Spleen (tissue), 13 donors: ENCODE measurements around the gene MRPL3. TPM values are rescaled to one million over a fixed set of nuclear protein-coding genes. Genes with fewer than 3 reads are reported as not detected.
A peak's percentile ranks its signal among the peaks of the same experiment; 100 is the strongest.

ENCODE experiments used
- DNase-seq: peaks from one replicate; pipeline ENCODE4 v3.0.0-alpha.2; 2020
- H3K27ac ChIP-seq, 8 donors: fragments of 200-600 bp; sonication (generic) in 7 of 8; 1 replicate in 4 of 8; 2 replicates in 4 of 8; pipeline versions ENCODE4 v1.5.0 to v1.8.0; 2016 to 2021; ENCODE audit warnings: inconsistent platforms in 4 of 8, mild to moderate bottlenecking in 4 of 8, moderate library complexity in 1 of 8
- H3K27me3 ChIP-seq, 7 donors: fragments of 200-600 bp; sonication (generic) in 6 of 7; replicated peaks in 1 of 7; 1 replicate in 4 of 7; 2 replicates in 3 of 7; pipeline versions ENCODE4 v1.5.0 to v1.8.0; 2016 to 2021; ENCODE audit warnings: inconsistent platforms in 3 of 7, mild to moderate bottlenecking in 1 of 7
- H3K36me3 ChIP-seq, 6 donors: fragments of 200-600 bp; sonication (generic) in 5 of 6; 1 replicate in 4 of 6; 2 replicates in 2 of 6; pipeline versions ENCODE4 v1.5.0 to v1.8.0; 2016 to 2021; ENCODE audit warnings: inconsistent platforms in 2 of 6
- H3K4me1 ChIP-seq, 6 donors: fragments of 200-600 bp; sonication (generic) in 5 of 6; 1 replicate in 3 of 6; 2 replicates in 3 of 6; pipeline versions ENCODE4 v1.5.0 to v1.8.0; 2016 to 2021; ENCODE audit warnings: inconsistent platforms in 3 of 6
- H3K4me3 ChIP-seq, 8 donors: fragments of 200-600 bp; sonication (generic) in 7 of 8; 1 replicate in 4 of 8; 2 replicates in 4 of 8; pipeline versions ENCODE4 v1.5.0 to v1.8.0; 2016 to 2021; ENCODE audit warnings: inconsistent platforms in 4 of 8, mild to moderate bottlenecking in 4 of 8, moderate library complexity in 2 of 8
- H3K9me3 ChIP-seq, 8 donors: fragments of 200-600 bp; sonication (generic) in 7 of 8; 1 replicate in 4 of 8; 2 replicates in 4 of 8; pipeline versions ENCODE4 v1.5.0 to v1.8.0; 2016 to 2021; ENCODE audit warnings: inconsistent platforms in 4 of 8
- POLR2A ChIP-seq, 3 donors: fragments of 450-650 bp; IDR thresholded peaks; one replicate each; pipeline ENCODE4 v1.5.1; 2017; ENCODE audit warnings: antibody characterized with exemption in 3 of 3, mild to moderate bottlenecking in 1 of 3
- POLR2AphosphoS5 ChIP-seq, 3 donors: sonication (generic); formaldehyde crosslinking; IDR thresholded peaks; one replicate each; pipeline ENCODE4 v1.5.1; 2017; ENCODE audit warnings: antibody characterized with exemption in 3 of 3
- WGBS, 5 donors: extraction: QIAGEN DNeasy Blood & Tissue Kit in 3 of 5; methylation state at CpG; one replicate each; pipeline versions ENCODE4 v1.1.5 to v1.1.7; 2013 to 2018; 5-methylcytosine and 5-hydroxymethylcytosine counted together
- intact Hi-C: fragments of 100-400 bp; cut with DNase I; formaldehyde crosslinking; loops from one replicate; pipeline ENCODE4 v1.15.0; 2023; ENCODE audit warnings: low total_unique reads
- long read RNA-seq, 2 donors: transcript quantifications; one replicate each; lab custom pipeline, GENCODE V29; 2026
- polyA plus RNA-seq, 3 donors: library from polyadenylated mRNA; stranded (reverse); fragments of 200-250 nt; gene quantifications; one replicate each; pipeline ENCODE4 v1.2.1, GENCODE V29; 2013
- total RNA-seq, 7 donors: library from RNA; depleted of rRNA in 3 of 7; stranded (reverse); fragments of >200 nt in 3 of 7; fragmentation: NEBNext Ultra II Directional in 4 of 7; extraction: Animal tissue kit (Norgen Biotek cat#: 25700) in 4 of 7; gene quantifications; one replicate each; pipeline versions ENCODE4 v1.1.0 to v1.2.1, GENCODE V29; 2016 to 2021
- TF ChIP-seq, protein P1 (sequence below), 11 experiments: fragments of 200-600 bp in 7 of 11; fragments of 450-650 bp in 4 of 11; sonication (generic) in 4 of 11; IDR thresholded peaks in 8 of 11; conservative IDR thresholded peaks in 3 of 11; 1 replicate in 7 of 11; 2 replicates in 4 of 11; pipeline versions ENCODE4 v1.4.0 to v1.8.0; 2016 to 2021; ENCODE audit warnings: antibody characterized with exemption in 11 of 11, inconsistent platforms in 4 of 11, mild to moderate bottlenecking in 1 of 11
- donor health status: healthy with polysubstance abuse.
- donor health status: DM: no; HTN: no; CAD: no; lungs with moderate emphysema.
- donor health status: DM: no; HTN: no; CAD: no.
- donor health status: Bipolar disorder and iron deficiency.
- donor health status: healthy.
- donor health status: DM: no; HTN: no; CAD: no.
- donor health status: DM: yes; HTN: yes; CAD: no.

MRPL3 gene
- total RNA-seq (10 to 100 TPM; 39.9 to 60.2 (median 52.7) TPM), polyA plus RNA-seq (10 to 100 TPM; 46.7 to 66.9 (median 52.6) TPM)
- long read RNA-seq, donor 1, transcript MRPL3-201 (10 exons, 1,706 nt), result major isoform, 25 of 34 reads
- long read RNA-seq, donor 1, partial matches to known transcripts, result 6 of 34 reads
- long read RNA-seq, donor 1, other reads (novel, unspliced or antisense), result 0 of 34 reads
- long read RNA-seq, donor 2, transcript MRPL3-201 (10 exons, 1,706 nt), result major isoform, 27 of 36 reads
- long read RNA-seq, donor 2, partial matches to known transcripts, result 5 of 36 reads
- long read RNA-seq, donor 2, other reads (novel, unspliced or antisense), result 0 of 36 reads

DNA sequence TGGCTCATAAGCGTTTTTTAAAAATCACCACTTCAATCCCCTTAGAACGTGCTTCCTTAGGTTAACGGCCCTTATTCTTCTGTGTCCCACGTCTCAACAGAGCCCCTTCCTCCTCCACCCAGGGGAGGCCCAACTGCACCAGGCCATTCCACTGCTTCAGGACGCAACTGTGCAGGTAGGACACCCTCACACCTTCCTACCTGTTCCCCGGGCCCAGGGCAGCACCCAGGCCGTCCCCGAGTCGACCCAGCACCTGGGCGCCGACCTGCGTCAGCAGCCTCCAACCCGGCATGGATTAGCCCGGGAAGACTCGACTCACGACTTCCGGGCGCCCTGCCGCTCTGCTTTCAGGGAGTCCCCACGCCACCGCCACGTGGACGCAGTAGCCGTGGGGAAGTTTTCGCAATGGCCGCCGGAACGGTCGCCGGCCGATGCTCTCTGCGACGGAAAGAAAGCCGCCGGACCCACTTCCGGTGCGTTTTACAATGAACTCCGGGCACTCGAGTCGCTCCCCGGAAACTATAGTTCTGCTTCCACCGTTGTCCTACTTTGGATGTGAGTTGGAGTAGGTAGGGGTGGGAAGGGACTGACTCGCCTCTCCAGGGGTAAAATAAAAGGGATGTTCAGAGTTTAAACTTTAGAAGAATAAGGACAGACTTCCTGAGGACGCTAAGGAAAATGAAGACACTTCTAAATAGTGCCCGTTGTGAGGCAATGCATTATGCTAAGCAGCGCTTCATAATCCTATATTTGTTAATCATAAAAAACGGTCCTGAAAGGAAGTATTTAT is at the start of gene MRPL3:
MRPL3 (minus strand) TSS at position 442 of the 790 bp plus-strand sequence; CDS start at position 292, 150 bp downstream.
- intact Hi-C loops, result loop anchor here (10.0 kb wide), 2 partner anchors 118 to 468 kb away; partner anchors contain the start of gene NUDT16
- Histone ChIP-seq H3K27me3 (peaks cover 0 to 3% (median 0%) of the 10 kb centered on the region in 7 donors), H3K36me3 (peaks cover 0 to 39% (median 20%) of the 10 kb centered on the region in 6 donors), H3K4me1 (peaks cover 15 to 49% (median 37%) of the 10 kb centered on the region in 6 donors), H3K4me3 (peak within 1 kb of the TSS; percentile 55 to 100 (median 82)), H3K27ac (peak within 1 kb of the TSS; percentile 52 to 88 (median 76)), H3K9me3 (no peaks in the 10 kb centered on the region)
- DNase-seq, result peak; percentile 96
- TF ChIP-seq POLR2AphosphoS5 (IDR thresholded peaks at IDR 0.05) (peak; percentile 84 to 93 (median 86)), POLR2A (IDR thresholded peaks at IDR 0.05) (no peak)
- TF ChIP-seq, protein P1, sequence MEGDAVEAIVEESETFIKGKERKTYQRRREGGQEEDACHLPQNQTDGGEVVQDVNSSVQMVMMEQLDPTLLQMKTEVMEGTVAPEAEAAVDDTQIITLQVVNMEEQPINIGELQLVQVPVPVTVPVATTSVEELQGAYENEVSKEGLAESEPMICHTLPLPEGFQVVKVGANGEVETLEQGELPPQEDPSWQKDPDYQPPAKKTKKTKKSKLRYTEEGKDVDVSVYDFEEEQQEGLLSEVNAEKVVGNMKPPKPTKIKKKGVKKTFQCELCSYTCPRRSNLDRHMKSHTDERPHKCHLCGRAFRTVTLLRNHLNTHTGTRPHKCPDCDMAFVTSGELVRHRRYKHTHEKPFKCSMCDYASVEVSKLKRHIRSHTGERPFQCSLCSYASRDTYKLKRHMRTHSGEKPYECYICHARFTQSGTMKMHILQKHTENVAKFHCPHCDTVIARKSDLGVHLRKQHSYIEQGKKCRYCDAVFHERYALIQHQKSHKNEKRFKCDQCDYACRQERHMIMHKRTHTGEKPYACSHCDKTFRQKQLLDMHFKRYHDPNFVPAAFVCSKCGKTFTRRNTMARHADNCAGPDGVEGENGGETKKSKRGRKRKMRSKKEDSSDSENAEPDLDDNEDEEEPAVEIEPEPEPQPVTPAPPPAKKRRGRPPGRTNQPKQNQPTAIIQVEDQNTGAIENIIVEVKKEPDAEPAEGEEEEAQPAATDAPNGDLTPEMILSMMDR (IDR thresholded peaks at IDR 0.05 in 8 of 11, conservative IDR thresholded peaks at IDR 0.05 in 3 of 11), result no peak
- WGBS, 5 donors, result 1 to 3% (median 2%) methylated on average over 18 to 47 of the region's 47 CpGs

DNA sequence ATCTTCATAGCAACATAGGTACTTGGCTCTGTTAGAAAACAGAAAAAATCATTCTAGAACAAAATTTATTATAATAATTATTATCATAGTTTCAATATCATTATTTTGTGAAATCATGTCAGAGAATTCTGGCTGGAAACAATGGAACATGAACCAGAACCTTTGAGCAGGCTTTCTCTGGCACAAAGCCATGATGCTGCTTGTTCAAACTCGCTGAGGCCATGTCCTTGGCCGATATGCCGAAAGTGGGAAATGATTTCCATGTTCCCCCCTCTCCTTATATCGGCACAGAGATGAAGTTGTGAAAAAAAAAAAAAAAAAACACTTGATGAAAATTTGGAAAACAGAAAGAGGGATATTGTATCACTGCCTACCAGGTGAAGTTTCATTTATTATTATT is 49.0 kb upstream of the MRPL3 start:
- Histone ChIP-seq H3K4me1 (no peaks in the 10 kb centered on the region), H3K27me3 (peaks cover 0 to 3% (median 0%) of the 10 kb centered on the region in 7 donors), H3K9me3 (no peaks in the 10 kb centered on the region), H3K4me3 (no peak overlapping the region), H3K27ac (peak overlapping the region in 1 of 8 donors; percentile 3), H3K36me3 (no peaks in the 10 kb centered on the region)
- intact Hi-C loops, result no loop called here
- no peak for TF ChIP-seq POLR2A (IDR thresholded peaks at IDR 0.05)
- TF ChIP-seq POLR2AphosphoS5 (IDR thresholded peaks at IDR 0.05), result no peak
- TF ChIP-seq, protein P1 (IDR thresholded peaks at IDR 0.05 in 8 of 11, conservative IDR thresholded peaks at IDR 0.05 in 3 of 11), result no peak
- no peak for DNase-seq
- WGBS, 5 donors, result 67 to 85% (median 77%) methylated on average over 4 of the region's 4 CpGs

DNA sequence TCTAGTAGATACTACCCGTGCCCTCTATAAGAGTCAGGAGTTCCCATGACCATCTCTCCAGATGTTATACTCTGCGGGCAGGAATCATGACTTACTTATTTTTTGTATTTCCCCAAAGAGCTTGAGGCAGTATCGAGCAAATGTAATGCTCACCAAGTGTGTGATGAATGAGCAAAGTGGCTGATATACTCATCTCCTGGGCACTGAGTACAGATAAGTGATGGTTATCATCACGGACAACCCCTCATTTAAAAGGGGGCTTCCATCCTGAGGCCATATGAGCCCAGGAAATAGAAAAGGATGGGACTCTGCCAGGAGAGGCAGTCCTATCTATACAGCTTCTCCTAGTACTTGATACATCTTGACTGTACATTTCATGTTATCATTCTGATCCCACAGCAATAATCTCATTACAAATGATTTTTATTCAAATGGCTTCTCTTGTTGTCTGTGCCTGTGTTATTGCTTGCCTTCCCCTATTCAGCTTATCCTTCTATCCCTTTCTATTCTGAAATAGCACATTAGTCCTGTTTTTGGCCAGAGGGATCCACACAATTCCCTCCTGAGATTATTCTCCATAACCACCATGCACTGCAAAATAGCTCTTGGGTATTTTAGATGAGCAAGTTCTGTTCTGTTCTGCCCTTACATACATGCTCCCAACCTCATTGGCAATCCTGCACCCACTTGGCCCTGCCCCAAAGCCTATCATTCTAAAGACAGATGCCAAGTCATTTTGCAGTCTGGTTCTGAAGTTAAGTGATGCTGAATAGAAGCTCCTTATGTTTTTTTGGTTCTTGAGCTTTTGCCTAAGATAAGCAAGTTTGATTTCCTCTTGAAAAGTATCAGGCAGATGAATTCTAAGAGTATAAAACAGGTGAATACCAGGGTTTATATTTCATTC is 48.0 kb upstream of the MRPL3 start:
- 77 to 90% (median 78%) methylated on average over 4 of the region's 4 CpGs for WGBS, 5 donors
- peaks cover 0 to 3% (median 0%) of the 10 kb centered on the region in 7 donors for H3K27me3 ChIP-seq
- TF ChIP-seq POLR2AphosphoS5 (IDR thresholded peaks at IDR 0.05), result no peak
- no peak for TF ChIP-seq POLR2A (IDR thresholded peaks at IDR 0.05)
- TF ChIP-seq, protein P1 (IDR thresholded peaks at IDR 0.05 in 8 of 11, conservative IDR thresholded peaks at IDR 0.05 in 3 of 11), result no peak
- no peaks in the 10 kb centered on the region for H3K36me3 ChIP-seq
- peak overlapping the region in 1 of 8 donors; percentile 3 for H3K27ac ChIP-seq
- H3K9me3 ChIP-seq, result no peaks in the 10 kb centered on the region
- intact Hi-C loops, result no loop called here
- H3K4me1 ChIP-seq, result no peaks in the 10 kb centered on the region
- no peak overlapping the region for H3K4me3 ChIP-seq
- no peak for DNase-seq
